Measurements from ENCODE around the gene SLC39A5.
A peak's percentile ranks its signal among the peaks of the same experiment; 100 is the strongest.
"Not testable (repeated sequence)": the region's sequence is repeated elsewhere in the genome, so short reads cannot be mapped to it uniquely, and the experiment has no call there.

Gene SLC39A5

DNA sequence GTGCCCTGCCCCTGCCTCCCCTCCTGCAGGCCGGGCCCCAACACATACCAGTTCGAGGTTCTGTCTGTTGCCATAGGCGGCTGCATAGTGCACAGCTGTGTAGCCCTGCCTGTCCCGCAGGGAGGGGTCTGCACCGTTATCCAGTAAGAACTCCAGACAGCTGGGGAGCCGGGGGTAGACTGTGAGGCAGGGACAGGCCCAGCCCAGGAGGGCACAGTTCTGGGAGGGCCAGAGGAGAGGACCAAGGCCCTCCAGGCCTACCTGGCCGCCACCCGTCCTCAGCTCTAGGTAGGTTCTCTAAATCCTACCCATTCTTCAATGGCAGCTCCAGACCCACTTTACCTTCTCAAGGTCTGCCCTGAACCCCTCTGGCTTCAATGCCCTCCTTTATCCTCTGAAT is 18.9 kb downstream of the SLC39A5 start:
- Mint-ChIP-seq H3K4me3 (no peak overlapping the region), H3K27me3 (no peaks in the 10 kb centered on the region), H3K27ac (peak overlapping the region; percentile 19)

DNA sequence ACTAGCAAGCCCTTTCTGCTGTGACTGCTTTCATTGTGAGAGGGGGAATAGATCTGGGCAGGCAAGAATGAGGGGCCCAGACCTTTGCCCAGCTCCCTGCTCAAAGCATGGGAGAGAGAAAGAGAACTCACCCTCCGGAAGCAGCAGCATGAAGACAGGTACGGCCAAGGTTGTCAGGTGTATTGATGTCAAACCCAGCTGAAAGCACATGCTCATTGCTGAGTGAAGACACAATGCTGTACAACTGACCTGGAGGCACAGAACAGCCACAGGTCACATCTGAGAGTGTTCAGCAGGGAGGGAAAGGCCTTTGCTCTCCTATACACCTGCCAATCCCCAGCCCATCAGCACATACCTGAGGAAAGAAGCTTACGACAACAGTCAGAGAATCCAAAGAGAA is 22.8 kb downstream of the SLC39A5 start:
- Mint-ChIP-seq H3K4me3 (no peak overlapping the region), H3K27me3 (no peaks in the 10 kb centered on the region), H3K9me3 (no peaks in the 10 kb centered on the region), H3K4me1 (ENCODE audit: low read depth) (peaks cover 14% of the 10 kb centered on the region), H3K27ac (peak overlapping the region; percentile 26), H3K36me3 (ENCODE audit: low read depth) (peaks cover 84% of the 10 kb centered on the region)
- no peak for DNase-seq

More for the DNA sequence above, 18.9 kb downstream of the SLC39A5 start:
- no peak for DNase-seq
- no peaks in the 10 kb centered on the region for H3K4me1 Mint-ChIP-seq (ENCODE audit: low read depth)
- H3K9me3 Mint-ChIP-seq, result no peaks in the 10 kb centered on the region
- H3K36me3 Mint-ChIP-seq (ENCODE audit: low read depth), result peaks cover 85% of the 10 kb centered on the region

DNA sequence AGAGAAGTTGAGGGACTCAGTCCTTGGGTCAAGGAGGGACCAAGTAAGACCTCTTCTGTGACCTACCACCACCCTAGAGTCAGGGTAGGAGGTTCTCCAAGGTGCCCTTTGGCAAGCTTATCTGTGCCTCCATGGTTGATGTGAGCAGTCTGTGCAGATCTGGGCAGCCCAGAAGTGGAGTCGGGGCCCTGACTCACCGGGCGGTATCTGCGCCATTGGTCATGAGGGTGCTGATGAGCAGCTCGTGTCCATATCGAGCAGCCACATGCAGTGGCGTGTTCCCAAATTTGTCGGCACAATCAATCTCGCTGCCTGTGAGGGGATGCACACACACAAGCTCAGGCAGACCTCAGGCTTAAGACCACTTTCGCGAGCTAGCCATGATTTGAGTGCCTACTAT is 23.2 kb downstream of the SLC39A5 start:
- Mint-ChIP-seq H3K27me3 (no peaks in the 10 kb centered on the region), H3K27ac (no peak overlapping the region)
- no peak for DNase-seq

DNA sequence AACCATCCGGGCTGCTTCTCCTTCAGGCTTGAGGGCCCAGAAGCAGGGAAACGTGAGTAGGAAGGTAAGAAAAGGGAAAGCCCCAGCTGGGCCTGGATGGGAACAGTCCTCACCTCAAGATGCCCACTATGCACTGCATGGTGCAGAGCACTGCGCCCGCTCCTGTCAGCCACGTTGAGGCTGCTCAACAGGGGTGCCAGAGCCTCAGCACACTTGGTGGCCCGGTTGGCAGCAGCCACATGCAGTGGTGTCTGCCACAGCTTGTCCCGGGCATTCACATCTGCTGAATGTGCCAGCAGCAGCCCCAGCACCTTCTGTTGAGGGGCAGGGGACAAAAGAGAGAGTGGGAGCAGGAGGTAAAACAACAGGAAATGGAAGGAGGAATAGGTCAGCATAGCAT is 25.8 kb downstream of the SLC39A5 start:
- Mint-ChIP-seq H3K9me3 (no peaks in the 10 kb centered on the region), H3K4me3 (no peak overlapping the region), H3K4me1 (ENCODE audit: low read depth) (peaks cover 21% of the 10 kb centered on the region), H3K27ac (peak overlapping the region; percentile 56), H3K36me3 (ENCODE audit: low read depth) (peaks cover 65% of the 10 kb centered on the region), H3K27me3 (no peaks in the 10 kb centered on the region)
- no peak for DNase-seq

More for the DNA sequence above, 23.2 kb downstream of the SLC39A5 start:
- H3K36me3 Mint-ChIP-seq (ENCODE audit: low read depth), result peaks cover 81% of the 10 kb centered on the region
- H3K9me3 Mint-ChIP-seq, result no peaks in the 10 kb centered on the region
- H3K4me1 Mint-ChIP-seq (ENCODE audit: low read depth), result peaks cover 14% of the 10 kb centered on the region
- H3K4me3 Mint-ChIP-seq, result no peak overlapping the region

DNA sequence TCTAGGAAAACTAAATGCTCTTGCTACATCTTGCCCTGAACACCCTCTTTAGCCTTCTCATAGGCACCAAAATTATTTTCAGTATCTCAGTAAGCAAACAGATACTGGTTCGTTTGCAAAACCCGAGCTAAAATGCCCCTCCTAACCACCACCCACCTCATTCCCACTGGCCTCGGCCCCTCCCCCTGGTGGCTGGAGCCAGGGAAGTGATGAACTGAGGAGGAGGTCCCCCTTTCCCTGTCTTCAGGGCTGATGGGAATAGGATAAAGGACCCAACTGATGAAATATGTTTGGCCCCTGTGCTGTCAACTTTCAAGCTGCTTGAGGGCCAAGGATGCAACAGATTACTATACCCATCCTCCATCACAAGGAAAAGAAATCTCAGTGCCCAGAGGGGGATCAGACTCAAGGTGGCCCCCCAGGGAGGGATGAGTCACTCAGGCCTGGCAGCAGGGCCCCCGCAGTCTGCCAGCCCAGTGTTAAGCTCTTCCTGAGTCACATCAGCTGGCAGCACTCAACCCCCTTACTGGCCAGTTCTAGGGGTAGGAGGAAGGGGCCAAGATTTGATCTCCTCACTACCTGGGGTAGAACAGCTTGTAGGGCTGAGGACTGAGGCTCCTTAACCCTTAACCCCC is 26.6 kb downstream of the SLC39A5 start:
- H3K9me3 Mint-ChIP-seq, result no peaks in the 10 kb centered on the region
- H3K4me1 Mint-ChIP-seq (ENCODE audit: low read depth), result peaks cover 21% of the 10 kb centered on the region
- peak overlapping the region; percentile 90 for H3K4me3 Mint-ChIP-seq
- H3K27me3 Mint-ChIP-seq, result no peaks in the 10 kb centered on the region
- H3K27ac Mint-ChIP-seq, result peak overlapping the region; percentile 56
- H3K36me3 Mint-ChIP-seq (ENCODE audit: low read depth), result peaks cover 61% of the 10 kb centered on the region
- no peak for DNase-seq

DNA sequence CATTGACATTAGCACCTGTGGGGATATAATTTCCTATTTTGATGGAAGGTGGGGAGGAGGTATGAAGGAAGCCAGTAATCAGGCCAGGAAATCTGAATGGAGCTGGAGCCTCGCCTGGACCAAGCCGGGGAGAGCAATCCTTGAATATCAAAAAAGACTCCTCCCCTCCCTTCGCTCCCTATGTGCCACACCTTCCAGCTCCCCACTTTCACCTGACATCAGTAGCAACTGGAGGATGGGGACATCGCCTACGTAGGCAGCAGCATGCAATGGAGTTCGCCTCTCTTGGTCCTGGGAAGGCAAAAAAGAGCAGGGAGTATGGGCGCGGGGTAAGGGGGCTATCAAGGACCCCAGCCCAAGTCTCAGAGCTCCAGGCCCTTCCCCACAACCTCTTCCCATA is 27.2 kb downstream of the SLC39A5 start:
- no peak for DNase-seq
- H3K27ac Mint-ChIP-seq, result peak overlapping the region; percentile 85
- H3K27me3 Mint-ChIP-seq, result no peaks in the 10 kb centered on the region
- H3K9me3 Mint-ChIP-seq, result no peaks in the 10 kb centered on the region
- peaks cover 21% of the 10 kb centered on the region for H3K4me1 Mint-ChIP-seq (ENCODE audit: low read depth)
- peaks cover 55% of the 10 kb centered on the region for H3K36me3 Mint-ChIP-seq (ENCODE audit: low read depth)
- peak overlapping the region; percentile 90 for H3K4me3 Mint-ChIP-seq

DNA sequence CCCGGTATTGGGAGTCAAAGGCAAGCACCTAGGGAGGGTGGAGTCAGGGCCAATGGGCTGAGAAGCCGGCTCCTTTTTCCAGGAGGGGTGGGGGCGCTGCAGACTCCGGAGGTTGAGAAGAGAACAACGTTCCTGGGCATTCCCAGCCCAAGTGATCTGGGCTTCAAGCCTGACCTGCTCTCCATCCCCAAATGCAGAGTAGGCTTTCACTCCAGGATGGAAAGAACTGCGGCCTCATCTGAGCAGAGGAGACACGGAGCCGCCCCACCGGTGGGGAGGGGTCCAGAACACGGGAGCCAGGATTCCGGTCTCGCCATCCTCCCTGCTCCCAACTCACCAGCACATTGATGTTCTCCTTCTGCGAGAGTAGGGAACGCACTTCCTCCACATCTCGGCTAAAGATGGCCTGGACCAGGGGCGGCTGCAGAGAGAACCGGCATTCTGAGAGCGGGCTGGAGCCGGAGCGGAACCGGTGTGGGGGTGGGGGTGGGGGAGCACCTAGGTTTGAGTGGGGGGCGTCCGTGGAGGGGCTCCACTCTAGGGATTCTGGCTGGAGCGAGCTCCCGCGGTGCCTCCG is 27.7 kb downstream of the SLC39A5 start:
- DNase-seq, result no peak
- Mint-ChIP-seq H3K27ac (peak overlapping the region; percentile 85), H3K9me3 (no peaks in the 10 kb centered on the region), H3K4me1 (ENCODE audit: low read depth) (peaks cover 21% of the 10 kb centered on the region), H3K36me3 (ENCODE audit: low read depth) (peaks cover 49% of the 10 kb centered on the region), H3K4me3 (peak overlapping the region; percentile 90), H3K27me3 (no peaks in the 10 kb centered on the region)

DNA sequence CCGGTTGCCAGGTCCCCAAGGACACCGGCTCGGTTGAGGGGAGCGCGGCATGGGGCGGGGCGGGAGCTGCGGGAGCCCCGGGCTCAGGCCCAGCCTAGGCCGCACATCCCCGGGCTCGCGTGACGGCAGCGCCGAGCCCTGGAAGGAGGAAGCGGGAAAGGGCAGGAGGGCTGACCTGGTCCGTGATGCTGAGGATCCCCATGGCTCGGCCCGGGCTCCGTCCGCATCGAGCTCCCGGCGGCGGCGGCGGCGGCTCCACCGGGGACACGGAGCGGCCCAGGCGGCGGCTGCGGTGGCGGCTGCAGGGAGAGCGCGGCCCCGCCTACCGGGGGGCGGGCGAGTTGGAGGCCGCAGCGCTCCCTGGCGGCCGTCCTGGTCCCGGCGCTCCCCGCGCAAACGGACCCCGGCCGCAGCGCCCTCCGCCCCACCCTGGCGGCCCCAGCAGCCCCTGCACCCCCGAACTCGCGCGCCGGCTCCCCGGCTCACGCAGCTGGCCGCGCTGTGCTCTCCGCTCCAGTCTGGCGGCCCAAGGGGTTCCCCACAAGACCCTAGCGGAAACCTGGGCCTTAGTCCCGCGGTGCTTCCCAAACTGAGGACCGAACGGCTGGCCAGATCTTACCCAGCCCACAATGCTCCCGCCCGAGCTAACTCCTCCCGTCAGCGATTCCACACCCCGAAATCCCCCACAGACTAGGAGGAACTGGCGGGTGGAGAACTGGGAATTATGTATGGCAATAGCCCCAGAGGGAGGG is 28.4 kb downstream of the SLC39A5 start, which contains the start of gene ANKRD52:
Gene ANKRD52 (minus strand): TSS at position 317 of the 752 bp plus-strand sequence. CDS start 115 bp downstream, at position 202.
- Mint-ChIP-seq H3K9me3 (no peaks in the 10 kb centered on the region), H3K27ac (peak within 1 kb of the TSS; percentile 91), H3K27me3 (no peaks in the 10 kb centered on the region), H3K36me3 (ENCODE audit: low read depth) (peaks cover 43% of the 10 kb centered on the region), H3K4me1 (ENCODE audit: low read depth) (peaks cover 21% of the 10 kb centered on the region), H3K4me3 (peak within 1 kb of the TSS; percentile 90)
- DNase-seq, result peak; percentile 90

DNA sequence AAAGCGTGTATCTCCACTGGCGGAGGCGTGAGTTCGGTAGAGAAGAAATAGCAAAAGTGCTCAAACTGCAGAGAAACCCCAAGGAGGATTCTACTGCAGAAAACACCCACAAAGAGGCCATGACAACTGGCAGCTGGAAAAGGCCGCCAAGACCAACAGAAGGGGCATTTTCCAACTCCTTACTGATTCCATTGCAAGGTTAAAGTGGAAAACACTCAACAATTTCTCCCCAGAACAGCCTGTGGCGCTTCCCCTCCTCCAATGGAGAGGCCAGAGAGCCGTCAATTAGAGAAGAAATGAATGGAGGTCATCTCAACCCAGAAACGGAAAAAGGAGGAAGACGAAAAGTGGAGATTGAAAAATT is 29.0 kb downstream of the SLC39A5 start:
- Mint-ChIP-seq H3K4me1 (ENCODE audit: low read depth) (peaks cover 21% of the 10 kb centered on the region), H3K4me3 (peak overlapping the region; percentile 88), H3K27ac (peak overlapping the region; percentile 91), H3K27me3 (no peaks in the 10 kb centered on the region), H3K9me3 (no peaks in the 10 kb centered on the region), H3K36me3 (ENCODE audit: low read depth) (peaks cover 37% of the 10 kb centered on the region)
- DNase-seq, result no peak

DNA sequence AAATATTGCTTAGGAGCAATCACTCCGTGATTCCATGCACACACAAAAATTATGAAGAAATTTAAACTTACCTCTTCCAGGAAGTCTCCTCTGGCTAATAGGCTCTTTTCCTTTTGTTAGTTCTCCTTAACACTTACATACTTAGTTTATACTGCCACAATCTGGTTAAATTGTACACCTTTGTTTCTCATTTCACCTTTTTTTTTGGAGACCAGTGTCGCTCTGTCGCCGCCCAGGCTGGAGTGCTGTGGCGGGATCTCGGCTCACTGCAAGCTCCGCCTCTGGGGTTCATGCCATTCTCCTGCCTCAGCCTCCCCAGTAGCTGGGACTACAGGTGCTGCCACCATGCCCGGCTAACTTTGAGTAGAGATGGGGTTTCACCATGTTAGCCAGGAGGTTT is 30.5 kb downstream of the SLC39A5 start:
- Mint-ChIP-seq H3K4me1 (ENCODE audit: low read depth) (peaks cover 22% of the 10 kb centered on the region), H3K27ac (no peak overlapping the region), H3K4me3 (no peak overlapping the region), H3K36me3 (ENCODE audit: low read depth) (peaks cover 21% of the 10 kb centered on the region), H3K27me3 (no peaks in the 10 kb centered on the region), H3K9me3 (no peaks in the 10 kb centered on the region)
- no peak for DNase-seq

DNA sequence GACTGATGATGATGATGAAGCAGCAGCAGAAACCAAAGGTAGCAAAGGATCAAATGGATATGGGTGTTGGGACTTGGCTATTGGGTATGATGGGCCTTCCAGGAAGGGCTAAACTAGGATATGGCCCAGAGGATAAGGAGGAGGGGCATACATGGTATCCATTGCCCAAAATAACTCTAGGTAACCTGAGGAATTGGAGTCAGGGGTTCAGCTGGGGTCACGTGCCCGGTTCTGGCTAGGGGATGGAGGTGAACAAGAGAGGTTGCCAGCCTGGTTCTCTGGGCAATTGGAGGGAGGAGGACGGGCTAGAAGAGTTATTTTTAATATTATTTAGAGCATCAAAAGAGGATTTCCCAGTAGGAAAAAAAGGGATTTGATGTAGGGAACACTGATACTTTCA is 31.1 kb downstream of the SLC39A5 start:
- no peak overlapping the region for H3K27ac Mint-ChIP-seq
- H3K4me1 Mint-ChIP-seq (ENCODE audit: low read depth), result peaks cover 26% of the 10 kb centered on the region
- no peaks in the 10 kb centered on the region for H3K27me3 Mint-ChIP-seq
- no peak for DNase-seq
- peaks cover 16% of the 10 kb centered on the region for H3K36me3 Mint-ChIP-seq (ENCODE audit: low read depth)
- H3K4me3 Mint-ChIP-seq, result no peak overlapping the region
- no peaks in the 10 kb centered on the region for H3K9me3 Mint-ChIP-seq

DNA sequence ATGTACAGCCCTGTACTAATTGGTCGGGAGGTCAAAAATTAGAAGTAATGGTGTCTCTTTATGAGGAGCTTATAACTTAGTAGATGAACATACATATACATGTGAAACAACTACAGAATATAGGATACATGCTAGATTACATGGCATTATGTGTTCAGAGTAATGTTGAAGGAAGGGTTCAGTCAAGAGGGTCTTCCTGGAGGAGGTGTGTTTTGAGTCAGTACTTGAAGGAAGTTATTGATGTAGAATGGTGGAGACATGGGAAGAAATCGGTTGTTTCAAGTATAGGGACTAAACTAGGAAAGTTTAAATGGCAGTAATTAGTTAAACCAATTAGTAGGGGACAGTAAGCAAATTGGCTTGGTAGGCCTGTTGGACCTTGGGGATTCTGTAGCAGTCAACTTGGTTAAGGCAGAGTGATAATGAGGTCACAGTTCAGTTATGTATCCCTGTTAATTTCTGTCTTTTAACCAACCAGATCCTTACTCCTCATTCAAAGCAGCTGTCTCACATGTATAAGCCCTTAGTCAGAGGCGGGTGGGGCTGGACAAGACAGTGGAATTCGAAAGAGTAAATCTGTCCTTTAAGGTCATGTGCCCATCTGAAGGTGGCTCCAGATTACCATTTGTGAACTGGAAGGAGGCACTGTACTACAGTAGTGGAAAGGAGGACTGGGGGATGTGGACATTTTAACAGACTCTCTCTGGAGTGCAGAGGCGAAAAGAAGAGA is 31.8 kb downstream of the SLC39A5 start:
- H3K4me3 Mint-ChIP-seq, result no peak overlapping the region
- H3K36me3 Mint-ChIP-seq (ENCODE audit: low read depth), result peaks cover 10% of the 10 kb centered on the region
- H3K27ac Mint-ChIP-seq, result no peak overlapping the region
- no peaks in the 10 kb centered on the region for H3K9me3 Mint-ChIP-seq
- no peaks in the 10 kb centered on the region for H3K27me3 Mint-ChIP-seq
- DNase-seq, result no peak
- H3K4me1 Mint-ChIP-seq (ENCODE audit: low read depth), result peaks cover 24% of the 10 kb centered on the region

DNA sequence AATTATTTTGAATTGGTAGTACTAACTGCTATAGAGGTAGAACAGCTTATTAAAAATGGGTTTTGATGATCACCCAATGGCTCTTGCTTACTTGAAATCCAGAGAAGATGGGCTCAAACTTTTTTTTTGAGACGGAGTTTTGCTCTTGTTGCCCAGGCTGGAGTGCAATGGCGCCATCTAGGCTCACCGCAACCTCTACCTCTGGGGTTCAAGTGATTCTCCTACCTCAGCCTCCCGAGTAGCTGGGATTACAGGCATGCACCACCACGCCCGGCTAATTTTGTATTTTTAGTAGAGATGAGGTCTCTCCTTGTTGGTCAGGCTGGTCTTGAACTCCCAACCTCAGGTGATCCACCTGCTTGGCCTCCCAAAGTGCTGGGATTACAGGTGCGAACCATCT is 33.1 kb downstream of the SLC39A5 start:
- not testable (repeated sequence) for H3K27me3 Mint-ChIP-seq; H3K36me3 Mint-ChIP-seq (ENCODE audit: low read depth); H3K9me3 Mint-ChIP-seq; H3K4me3 Mint-ChIP-seq; H3K27ac Mint-ChIP-seq; DNase-seq
- peaks cover 28% of the 10 kb centered on the region for H3K4me1 Mint-ChIP-seq (ENCODE audit: low read depth)

DNA sequence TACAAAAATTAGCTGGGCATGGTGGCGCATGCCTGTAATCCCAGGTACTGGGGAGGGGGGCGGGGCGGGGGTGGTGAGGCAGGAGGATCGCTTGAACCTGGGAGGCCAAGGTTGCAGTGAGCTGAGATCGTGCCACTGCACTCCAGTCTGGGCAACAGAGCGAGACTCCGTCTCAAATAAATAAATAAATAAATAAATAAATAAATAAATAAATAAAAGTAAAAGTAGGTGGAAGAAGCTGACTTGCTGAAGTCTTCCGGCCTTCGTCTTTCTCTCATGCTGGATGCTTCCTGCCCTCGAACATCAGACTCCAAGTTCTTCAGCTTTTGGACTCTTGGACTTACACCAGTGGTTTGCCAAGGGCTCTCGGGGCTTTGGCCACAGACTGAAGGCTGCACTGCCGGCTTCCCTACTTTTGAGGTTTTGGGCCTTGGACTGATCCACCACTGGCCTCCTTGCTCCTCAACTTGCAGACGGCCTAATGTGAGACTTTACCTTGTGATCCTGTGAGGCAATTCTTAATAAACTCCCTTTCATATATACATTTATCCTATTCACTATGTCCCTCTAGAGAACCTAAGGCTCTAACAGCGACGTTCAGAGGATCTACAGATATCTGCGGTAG is 36.3 kb downstream of the SLC39A5 start:
- Mint-ChIP-seq H3K36me3 (ENCODE audit: low read depth) (peaks cover 28% of the 10 kb centered on the region), H3K4me1 (ENCODE audit: low read depth) (peaks cover 24% of the 10 kb centered on the region), H3K27ac (peak overlapping the region; percentile 94), H3K4me3 (peak overlapping the region; percentile 89)
- H3K9me3 Mint-ChIP-seq, DNase-seq, H3K27me3 Mint-ChIP-seq: not testable (repeated sequence)
